Measurements from ENCODE around the gene ARPP21. TPM values are rescaled to one million over a fixed set of nuclear protein-coding genes. Genes with fewer than 3 reads are reported as not detected.

ARPP21 gene
- total and polyA plus RNA-seq, 9 donors: not detected

- WGBS, 3 donors: 79 to 80% (median 80%) methylated on average over 1 of the region's 1 CpG
- H3K27me3 ChIP-seq: no peaks in the 10 kb centered on the region
Measured at GRCh38 chr3:35718921-35719320, 79.6 kb downstream of the ARPP21 start.

GRCh38 chr3:35721628-35722027 lies 82.3 kb downstream of the ARPP21 start:
- TF ChIP-seq CTCF (IDR thresholded peaks at IDR 0.05) (no peak), EP300 (IDR thresholded peaks at IDR 0.05) (no peak), POLR2A (IDR thresholded peaks at IDR 0.05) (no peak)
- no peaks in the 10 kb centered on the region for H3K4me1 ChIP-seq (ENCODE audit: insufficient read depth)
- no peak overlapping the region for H3K27ac ChIP-seq
- 83 to 88% (median 84%) methylated on average over 8 of the region's 8 CpGs for WGBS, 3 donors
- H3K27me3 ChIP-seq: no peaks in the 10 kb centered on the region
- intact Hi-C loops (cut with DNase I): no loop called here
- no peak for DNase-seq
- H3K9me3 ChIP-seq: no peaks in the 10 kb centered on the region
- H3K36me3 ChIP-seq: no peaks in the 10 kb centered on the region
- no peak overlapping the region for H3K4me3 ChIP-seq

More at GRCh38 chr3:35718921-35719320, 79.6 kb downstream of the ARPP21 start:
- DNase-seq: no peak
- Histone ChIP-seq H3K4me3 (no peak overlapping the region), H3K4me1 (ENCODE audit: insufficient read depth) (no peaks in the 10 kb centered on the region), H3K27ac (no peak overlapping the region), H3K9me3 (no peaks in the 10 kb centered on the region), H3K36me3 (no peaks in the 10 kb centered on the region)
- no peak for TF ChIP-seq EP300 (IDR thresholded peaks at IDR 0.05)
- TF ChIP-seq POLR2A (IDR thresholded peaks at IDR 0.05): no peak
- TF ChIP-seq CTCF (IDR thresholded peaks at IDR 0.05): no peak
- intact Hi-C loops (cut with DNase I): no loop called here

GRCh38 chr3:35722902-35723301 lies 83.6 kb downstream of the ARPP21 start:
- no peaks in the 10 kb centered on the region for H3K4me1 ChIP-seq (ENCODE audit: insufficient read depth)
- no peak for DNase-seq
- TF ChIP-seq EP300 (IDR thresholded peaks at IDR 0.05) (no peak), POLR2A (IDR thresholded peaks at IDR 0.05) (no peak), CTCF (IDR thresholded peaks at IDR 0.05) (no peak)
- no peak overlapping the region for H3K27ac ChIP-seq
- H3K9me3 ChIP-seq: no peaks in the 10 kb centered on the region
- H3K27me3 ChIP-seq: no peaks in the 10 kb centered on the region
- no peaks in the 10 kb centered on the region for H3K36me3 ChIP-seq
- H3K4me3 ChIP-seq: no peak overlapping the region
- intact Hi-C loops (cut with DNase I): no loop called here

GRCh38 chr3:35723480-35724097 lies 84.3 kb downstream of the ARPP21 start:
- no peak overlapping the region for H3K4me3 ChIP-seq
- no peaks in the 10 kb centered on the region for H3K4me1 ChIP-seq (ENCODE audit: insufficient read depth)
- TF ChIP-seq POLR2A (IDR thresholded peaks at IDR 0.05) (no peak), EP300 (IDR thresholded peaks at IDR 0.05) (no peak), CTCF (IDR thresholded peaks at IDR 0.05) (no peak)
- H3K27ac ChIP-seq: no peak overlapping the region
- no peaks in the 10 kb centered on the region for H3K36me3 ChIP-seq
- H3K27me3 ChIP-seq: no peaks in the 10 kb centered on the region
- intact Hi-C loops (cut with DNase I): no loop called here
- DNase-seq: no peak
- H3K9me3 ChIP-seq: no peaks in the 10 kb centered on the region
